Activated CD8-positive, alpha-beta memory T cell treated with anti-CD3 and anti-CD28 coated beads, Interleukin-2, amount 50 U/mL, for 48 hours (primary cell): ENCODE measurements around the gene FNDC1.

Experiments
- DNase-seq: peaks from one replicate; pipeline ENCODE4 v3.0.0-alpha.2; 2020

FNDC1 gene

DNA sequence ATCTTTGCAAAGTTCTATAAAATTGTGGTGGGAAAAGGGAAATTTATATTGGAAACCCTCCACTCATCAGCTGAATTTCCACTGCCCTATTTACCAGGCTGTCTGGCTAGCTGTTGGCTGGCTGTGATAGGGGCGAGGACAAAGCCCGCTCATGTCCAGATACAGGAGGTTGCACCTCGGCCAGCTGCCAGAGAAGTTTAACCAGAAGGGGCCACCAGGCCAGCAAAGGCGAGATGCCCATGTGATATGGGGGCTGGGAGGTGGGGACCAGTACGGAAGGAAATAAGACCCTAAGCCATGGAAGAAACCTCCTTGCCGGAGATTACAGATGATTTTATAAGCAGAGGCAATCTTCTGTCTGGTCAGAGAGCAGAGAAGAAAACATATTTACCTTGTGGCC lies 143.8 kb downstream of the FNDC1 start:
- no peak for DNase-seq

DNA sequence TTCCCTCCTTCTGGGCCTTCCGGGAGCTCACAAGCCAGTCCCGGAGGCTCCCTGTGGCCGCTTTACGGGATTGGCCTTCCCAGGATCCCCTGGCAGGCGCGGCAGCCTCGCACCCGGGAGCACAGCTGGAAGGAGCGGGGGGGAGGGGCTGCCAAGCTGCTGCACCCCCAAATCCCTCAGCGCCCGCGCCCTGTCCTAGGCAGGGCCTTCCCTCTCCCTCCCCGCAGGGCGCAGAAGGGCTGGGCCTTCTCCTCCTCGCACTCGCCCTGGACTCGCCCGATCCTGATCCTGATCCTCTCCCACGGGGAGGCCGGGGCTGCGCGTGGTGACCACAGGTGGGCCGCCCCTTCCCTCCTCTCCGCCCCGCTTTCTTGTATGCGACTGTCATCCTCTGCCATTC lies 146.4 kb downstream of the FNDC1 start:
- DNase-seq: no peak

DNA sequence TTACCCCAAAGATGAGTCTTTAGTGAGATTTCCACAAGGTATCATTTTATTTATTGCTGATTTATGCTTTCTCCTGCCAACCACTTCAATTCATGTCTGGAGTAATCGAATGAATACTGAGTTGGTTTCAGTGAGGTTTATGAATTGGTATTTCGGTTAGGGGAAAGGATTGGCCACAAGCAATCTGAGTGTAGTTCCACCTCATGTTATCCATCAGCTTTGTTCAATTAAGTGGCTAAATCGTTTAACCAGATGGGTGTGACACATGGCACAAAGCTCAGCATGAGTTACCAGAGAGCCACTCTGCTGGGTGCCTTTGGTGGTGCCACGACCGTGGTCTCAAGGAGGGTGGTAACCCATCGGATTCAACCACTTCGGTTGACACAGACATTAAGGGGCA lies 148.2 kb downstream of the FNDC1 start:
- no peak for DNase-seq

DNA sequence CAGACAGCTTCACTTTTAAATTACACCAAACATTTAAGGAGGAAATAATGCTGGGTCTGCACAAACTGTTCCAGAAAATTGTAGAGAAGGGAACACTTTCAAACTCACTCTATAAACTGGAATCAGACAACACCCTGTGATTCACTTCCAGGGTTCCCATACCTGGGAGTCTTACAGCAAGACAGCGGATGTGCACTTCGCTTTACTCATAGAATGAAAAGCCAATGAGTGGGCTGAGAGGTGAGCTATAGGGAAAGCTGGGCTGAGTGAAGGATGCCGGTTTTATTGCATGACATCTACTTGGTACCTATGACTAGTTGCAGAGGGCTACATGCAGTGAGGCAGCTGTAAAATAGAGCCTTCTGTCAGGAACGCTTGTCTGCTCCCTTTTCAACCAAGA lies 152.1 kb downstream of the FNDC1 start:
- DNase-seq: no peak
